HG03108 (cell line): ENCODE measurements around the gene GALNT9.

Source experiments
- ATAC-seq: cut with Tn5 transposase; IDR thresholded peaks from one replicate; pipeline ENCODE4 v1.9.1; 2021; ENCODE audit warnings: moderate library complexity; ENCODE audit not compliant: unreplicated experiment

The GALNT9 gene

GRCh38 chr12:132344601-132345000 lies 15.2 kb upstream of the GALNT9 start:
- ATAC-seq, result no peak

- ATAC-seq, result no peak
Measured at GRCh38 chr12:132344181-132344580, 14.8 kb upstream of the GALNT9 start.

DNA sequence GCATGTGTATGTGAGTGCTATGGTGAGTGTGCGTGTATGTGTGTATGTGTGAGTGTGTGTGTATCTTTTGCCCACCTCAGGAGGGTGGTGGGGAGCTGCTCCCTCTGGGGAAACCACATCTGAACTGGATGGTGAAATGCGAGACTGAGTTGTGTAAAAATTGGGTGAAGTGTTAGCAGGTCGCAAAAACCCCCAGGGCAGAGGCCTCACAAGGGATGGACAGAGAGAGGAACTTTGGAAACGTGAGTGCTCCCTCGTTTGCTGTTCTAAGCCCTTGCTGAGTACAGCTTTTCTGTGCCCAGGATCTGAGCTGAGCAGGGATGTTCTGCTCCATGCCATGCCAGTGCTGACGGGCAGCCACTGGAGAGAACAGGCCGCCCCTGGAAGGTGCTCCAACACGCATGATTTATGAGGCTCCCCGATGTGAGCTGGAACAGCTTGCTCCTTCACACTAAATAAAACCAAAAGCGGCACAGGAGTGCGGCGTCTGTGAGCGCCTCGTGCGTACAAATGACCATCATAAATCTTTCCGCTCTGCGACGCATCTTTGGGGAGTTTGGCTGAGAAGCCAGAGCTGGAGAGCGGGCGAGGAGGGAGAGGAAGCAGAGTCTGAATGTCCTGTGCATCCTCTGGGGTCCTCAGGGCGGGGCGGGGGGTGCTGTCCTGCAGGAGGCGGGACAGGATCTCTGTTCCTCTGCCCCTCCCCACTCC lies 14.1 kb upstream of the GALNT9 start:
- no peak for ATAC-seq

- ATAC-seq, result no peak
Measured at GRCh38 chr12:132342251-132343227, 13.2 kb upstream of the GALNT9 start.

DNA sequence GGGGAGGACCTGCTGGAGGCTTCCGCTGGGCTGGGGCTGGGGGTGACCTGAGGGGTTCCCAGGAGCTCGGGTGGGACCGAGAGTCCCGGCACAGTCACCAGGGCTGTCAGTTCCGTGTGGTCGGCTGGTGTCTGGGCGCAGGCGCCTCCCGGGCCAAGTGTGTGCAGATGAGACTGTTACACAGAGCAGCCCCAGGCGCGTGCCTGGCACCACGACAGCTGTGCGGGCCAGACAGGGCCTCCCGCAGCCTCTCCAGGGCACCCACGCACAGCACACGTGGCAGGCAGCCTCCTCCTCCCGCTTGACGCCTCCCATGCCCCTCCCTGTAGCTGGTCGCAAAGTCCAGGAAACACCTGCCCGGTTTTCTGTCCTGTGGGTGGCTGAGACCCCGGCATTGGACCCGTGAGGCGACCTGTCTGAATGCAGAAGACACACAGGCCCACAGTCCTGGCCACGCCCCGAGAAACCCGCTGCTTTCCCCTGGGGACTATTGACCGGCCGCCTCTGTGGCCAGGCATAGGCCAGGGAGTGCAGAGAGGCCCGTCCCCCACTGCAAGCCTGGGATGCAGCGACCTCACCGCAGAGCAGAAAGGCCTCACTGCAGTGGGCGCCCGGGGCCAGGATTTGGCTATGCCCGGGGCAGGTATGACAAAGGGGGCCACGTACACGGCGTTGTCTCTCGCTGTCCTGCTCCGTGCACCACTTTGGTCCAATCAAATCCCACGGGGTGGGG lies 12.1 kb upstream of the GALNT9 start:
- no peak for ATAC-seq

GRCh38 chr12:132340266-132341035 lies 11.1 kb upstream of the GALNT9 start:
- ATAC-seq, result no peak

DNA sequence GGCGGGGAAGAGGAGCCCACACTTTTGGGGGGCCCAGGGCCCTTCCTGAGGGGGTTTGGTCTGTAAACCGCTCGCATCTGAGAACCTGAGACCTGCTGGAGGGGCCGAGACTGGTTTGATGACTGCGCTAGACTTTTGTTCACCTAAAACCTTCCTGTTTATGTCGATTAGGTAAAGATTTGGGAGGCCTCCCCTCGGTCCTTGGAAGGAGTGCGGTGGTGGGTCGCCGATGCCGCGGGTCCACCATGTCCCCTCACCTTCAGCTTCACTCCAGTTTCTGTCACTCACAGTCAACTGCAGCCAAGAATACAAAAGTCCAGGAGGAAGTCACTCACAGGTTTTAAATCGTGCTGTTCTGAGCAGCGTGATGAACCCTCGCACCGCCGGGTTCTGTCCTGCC lies 10.5 kb upstream of the GALNT9 start:
- no peak for ATAC-seq

- ATAC-seq, result no peak
Measured at GRCh38 chr12:132338781-132339180, 9.4 kb upstream of the GALNT9 start.

GRCh38 chr12:132338311-132338710 lies 8.9 kb upstream of the GALNT9 start:
- ATAC-seq, result no peak

DNA sequence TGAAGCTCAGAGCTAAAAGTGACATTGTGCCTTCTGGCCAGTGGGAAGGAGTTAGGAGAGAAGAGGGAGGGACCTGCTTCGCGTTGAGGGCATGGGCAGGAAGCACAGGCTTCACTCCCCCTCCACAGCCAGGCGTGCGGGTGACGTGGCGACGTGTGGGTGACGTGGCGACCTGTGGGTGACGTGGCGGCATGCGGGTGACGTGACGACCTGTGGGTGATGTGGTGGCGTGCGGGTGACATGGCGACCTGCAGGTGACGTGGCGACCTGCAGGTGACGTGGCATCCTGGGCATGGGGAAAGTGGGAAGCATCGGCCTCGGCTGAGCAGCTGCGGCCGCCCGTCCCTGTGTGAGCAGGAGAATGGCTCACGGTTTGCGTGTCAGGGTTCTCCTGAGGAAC lies 8.2 kb upstream of the GALNT9 start:
- ATAC-seq, result no peak

DNA sequence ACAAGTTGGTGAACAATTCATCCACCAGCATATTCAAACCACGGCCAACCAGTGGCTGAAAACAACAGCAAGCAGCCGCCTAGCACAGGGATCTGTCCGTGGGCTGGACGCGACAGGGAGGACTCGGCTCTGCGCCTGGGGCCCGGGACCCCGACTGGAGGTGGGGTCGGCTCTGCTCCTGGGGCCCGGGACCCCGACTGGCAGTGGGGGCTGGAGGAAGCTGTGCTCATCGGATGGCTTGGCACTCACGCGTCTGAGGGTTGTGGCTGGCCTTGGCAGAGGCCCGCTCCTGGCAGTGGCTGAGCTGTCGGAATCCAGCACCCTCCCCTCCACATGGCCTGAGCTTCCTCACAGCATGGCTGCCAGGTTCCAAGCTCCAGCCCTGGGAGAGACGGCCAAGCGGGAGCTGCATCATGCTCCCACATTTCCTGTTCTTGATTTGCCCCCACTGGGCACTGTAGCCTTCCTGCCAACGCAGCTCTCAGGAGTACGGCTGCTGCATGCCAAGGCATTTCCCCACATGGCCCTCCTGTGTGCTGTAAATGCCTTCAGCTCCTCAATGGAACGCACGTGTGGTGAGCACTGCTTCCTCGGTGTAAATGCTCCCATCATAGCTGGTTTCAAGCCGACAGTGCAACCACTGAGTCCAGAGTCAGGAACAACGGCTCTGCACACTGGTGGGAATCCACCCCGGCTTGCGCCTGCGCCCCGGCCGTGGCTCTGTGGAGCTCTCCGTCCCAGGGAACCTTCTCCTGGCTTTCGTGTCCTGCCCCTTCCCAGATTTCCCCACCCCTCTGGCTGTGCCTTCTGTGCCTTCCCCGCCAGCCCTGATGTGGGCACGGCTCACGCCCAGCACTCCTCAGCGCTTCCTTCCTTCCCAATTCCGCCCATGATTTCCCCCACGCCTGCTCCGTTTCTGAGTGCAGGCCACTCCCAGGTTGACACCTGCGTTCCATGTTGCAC lies 7.3 kb upstream of the GALNT9 start:
- no peak for ATAC-seq

DNA sequence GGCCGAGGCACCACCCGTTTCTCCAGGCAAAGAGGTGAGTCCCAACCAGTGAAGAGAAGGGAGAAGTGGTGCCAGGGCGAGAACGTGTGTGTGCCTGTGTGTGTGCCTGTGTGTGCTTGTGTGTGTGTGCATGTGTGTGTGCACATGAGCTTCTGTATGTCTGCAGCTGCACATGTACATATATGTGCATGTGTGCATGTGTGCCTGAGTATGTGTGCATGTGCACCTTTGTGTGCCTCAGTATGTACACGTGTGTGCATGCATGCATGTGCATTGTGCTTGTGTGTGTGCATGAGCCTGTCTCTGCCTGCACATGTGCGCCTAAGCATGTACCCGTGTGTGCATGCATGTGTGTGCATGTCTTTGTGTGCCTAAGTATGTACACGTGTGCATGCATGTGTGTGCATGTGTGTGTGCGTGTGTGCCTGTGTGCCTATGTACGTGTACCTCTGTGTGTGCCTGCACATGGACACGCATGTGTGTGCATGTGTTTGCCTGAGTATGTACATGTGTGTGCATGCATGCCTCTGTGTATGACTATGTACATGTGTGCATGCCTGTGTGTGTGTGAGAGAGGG lies 5.9 kb upstream of the GALNT9 start:
- ATAC-seq, result no peak

DNA sequence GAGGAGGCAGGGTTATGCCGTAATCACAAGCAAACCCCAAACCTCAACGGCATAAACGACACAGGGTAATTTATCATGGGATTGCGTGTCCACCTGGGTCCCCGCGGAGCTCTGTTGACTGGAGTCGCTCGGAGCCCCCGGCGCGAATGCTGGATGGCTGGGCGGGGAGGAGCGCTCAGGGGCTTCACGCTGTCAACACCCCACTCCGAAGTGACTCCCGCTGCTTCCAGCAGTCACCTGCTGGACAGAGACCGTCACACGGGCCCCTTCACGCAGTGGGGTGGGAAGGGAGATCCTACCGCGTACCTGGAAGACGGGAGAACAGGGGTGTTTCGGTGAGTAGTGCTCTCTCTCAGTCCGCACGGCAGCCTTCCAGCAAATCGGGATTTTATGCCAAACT lies 4.4 kb upstream of the GALNT9 start:
- ATAC-seq, result no peak

GRCh38 chr12:132333273-132333672 lies 3.9 kb upstream of the GALNT9 start:
- no peak for ATAC-seq

- ATAC-seq, result no peak
Measured at GRCh38 chr12:132330549-132330881, 1.1 kb upstream of the GALNT9 start.

DNA sequence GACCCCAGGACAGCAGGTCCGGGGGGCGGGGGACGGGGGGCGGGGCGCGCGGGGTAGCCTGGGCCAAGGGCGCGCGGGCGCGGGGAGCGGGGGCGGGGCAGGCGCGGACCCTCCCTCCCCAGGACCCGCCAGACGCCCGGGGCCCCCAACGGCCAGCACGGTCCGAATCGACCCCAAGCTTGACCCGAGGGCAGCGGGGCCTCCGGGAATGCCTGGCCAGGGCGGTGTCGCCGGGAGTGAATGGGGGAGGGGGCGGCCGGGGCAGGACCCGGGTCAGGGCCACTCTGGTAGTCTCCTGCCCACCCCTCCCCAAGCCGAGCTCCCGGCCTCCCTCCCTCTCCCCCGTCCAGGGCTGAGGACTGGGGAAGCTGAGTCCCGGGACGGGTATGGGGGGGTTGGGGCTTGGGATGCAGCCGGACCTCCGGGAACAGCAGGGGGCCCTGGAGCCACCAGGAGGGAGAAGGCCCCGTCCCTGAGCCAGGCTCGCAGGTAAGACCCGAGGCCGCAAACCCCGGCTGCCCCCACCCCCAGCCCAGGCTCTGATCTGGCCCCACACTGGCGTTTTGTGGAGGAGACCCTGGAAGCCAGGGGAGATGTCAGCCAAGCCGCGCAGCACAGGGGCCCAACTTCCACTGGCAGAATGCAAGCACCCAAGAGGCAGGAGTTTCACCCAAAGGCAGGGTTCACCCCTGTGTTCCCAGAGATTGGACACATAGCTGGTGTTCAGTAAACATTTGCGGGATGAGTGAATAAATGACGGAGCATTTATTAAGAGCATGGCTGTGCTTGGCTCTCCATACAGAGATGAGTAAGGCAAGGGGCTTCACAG lies 545 bp upstream of the GALNT9 start:
- ATAC-seq, result no peak

- ATAC-seq, result no peak
Measured at GRCh38 chr12:132328282-132329029, 933 bp downstream of the GALNT9 start.
